ENCODE data around the gene LIN28B.
"Not testable (repeated sequence)": the region's sequence is repeated elsewhere in the genome, so short reads cannot be mapped to it uniquely, and the experiment has no call there.

The LIN28B gene

GRCh38 chr6:104956731-104957294 lies at the start of gene LIN28B:
Gene LIN28B (plus strand): TSS chr6:104957107. CDS start chr6:104957251, 144 bp downstream.
- DNase-seq = peak; percentile 38 to 42

- no peak for DNase-seq
Observed at GRCh38 chr6:104908031-104908887, 48.6 kb upstream of the LIN28B start.

- no peak for DNase-seq
Observed at GRCh38 chr6:104908888-104909525, 47.9 kb upstream of the LIN28B start.

- DNase-seq = no peak
Observed at GRCh38 chr6:104921896-104922295, 35.0 kb upstream of the LIN28B start.

GRCh38 chr6:104928141-104928540 lies 28.8 kb upstream of the LIN28B start:
- DNase-seq = no peak

- DNase-seq = no peak
Observed at GRCh38 chr6:104929353-104929752, 27.6 kb upstream of the LIN28B start.

- no peak for DNase-seq
Observed at GRCh38 chr6:104930939-104931338, 26.0 kb upstream of the LIN28B start.

GRCh38 chr6:104936766-104937535 lies 20.0 kb upstream of the LIN28B start:
- DNase-seq = no peak

GRCh38 chr6:104940238-104940892 lies 16.5 kb upstream of the LIN28B start:
- DNase-seq = no peak

- DNase-seq = peak; percentile 13 to 21
Observed at GRCh38 chr6:104940893-104941728, 15.8 kb upstream of the LIN28B start.

GRCh38 chr6:104941729-104942091 lies 15.2 kb upstream of the LIN28B start:
- peak; percentile 1 to 13 for DNase-seq

- peak in 1 of 2 experiments; percentile 37 for DNase-seq
Observed at GRCh38 chr6:104943781-104944180, 13.1 kb upstream of the LIN28B start.

- DNase-seq = no peak
Observed at GRCh38 chr6:104949206-104949605, 7.7 kb upstream of the LIN28B start.

- DNase-seq = no peak
Observed at GRCh38 chr6:104951677-104952076, 5.2 kb upstream of the LIN28B start.

GRCh38 chr6:104952911-104953399 lies 4.0 kb upstream of the LIN28B start:
- no peak for DNase-seq

GRCh38 chr6:104953400-104954189 lies 3.3 kb upstream of the LIN28B start:
- DNase-seq = not testable (repeated sequence)

GRCh38 chr6:104954190-104954797 lies 2.6 kb upstream of the LIN28B start:
- no peak for DNase-seq

- DNase-seq = no peak
Observed at GRCh38 chr6:104955491-104955890, 1.4 kb upstream of the LIN28B start.

GRCh38 chr6:104955927-104956730 lies 778 bp upstream of the LIN28B start:
- peak; percentile 25 to 46 for DNase-seq
